CD4-positive, alpha-beta memory T cell (primary cell): Measurements from ENCODE around the gene SLX4IP. TPM values are rescaled to one million over a fixed set of nuclear protein-coding genes. Genes with fewer than 3 reads are reported as not detected.

Experiments
- CTCF ChIA-PET: fragments of 350-600 bp; sonication (Branson Sonifier 250); formaldehyde crosslinking; loops from one replicate; lab custom pipeline; 2021; ENCODE audit warnings: inconsistent platforms; ENCODE audit not compliant: partially characterized antibody; lab: Charles Lee
- POLR2A ChIA-PET: fragments of 350-600 bp; sonication (Branson Sonifier 250); formaldehyde crosslinking; loops from one replicate; lab custom pipeline; 2021; ENCODE audit not compliant: partially characterized antibody; lab: Charles Lee
- DNase-seq, 5 donors: peaks; one replicate each; pipeline versions ENCODE4 v3.0.0 to v3.0.0-alpha.2; 2020 to 2022; ENCODE audit warnings: mixed read lengths in 1 of 5
- H3K27ac ChIP-seq: one replicate; pipeline ENCODE4 v1.7.0; 2013; ENCODE audit warnings: low read depth, low read length
- H3K27me3 ChIP-seq: 2 replicates; pipeline ENCODE4 v1.7.0; 2013; ENCODE audit warnings: mild to moderate bottlenecking, low read length, moderate library complexity; ENCODE audit not compliant: insufficient read depth
- H3K36me3 ChIP-seq: 2 replicates; pipeline ENCODE4 v1.7.0; 2013; ENCODE audit warnings: mild to moderate bottlenecking, low read length, moderate library complexity; ENCODE audit not compliant: insufficient read depth
- H3K4me1 ChIP-seq: 2 replicates; pipeline ENCODE4 v1.7.0; 2013; ENCODE audit warnings: mild to moderate bottlenecking, low read length, moderate library complexity; ENCODE audit not compliant: insufficient read depth
- H3K4me3 ChIP-seq, 2 donors: one replicate each; pipeline ENCODE4 v1.7.0; 2013; ENCODE audit warnings: low read length in 2 of 2, mild to moderate bottlenecking in 1 of 2
- H3K9me3 ChIP-seq, 2 donors: one replicate each; pipeline ENCODE4 v1.7.0; 2013; ENCODE audit warnings: low read length in 2 of 2, control low read depth in 1 of 2; ENCODE audit not compliant: control insufficient read depth in 1 of 2
- H3K27ac Mint-ChIP-seq, 7 donors: one replicate each; pipeline ENCODE4 v1.8.0; 2020 to 2021; ENCODE audit warnings: mixed read lengths in 7 of 7, mild to moderate bottlenecking in 6 of 7, inconsistent platforms in 3 of 7, moderate library complexity in 3 of 7
- H3K27me3 Mint-ChIP-seq, 2 donors: one replicate each; pipeline ENCODE4 v1.8.0; 2020 to 2021; ENCODE audit warnings: mixed read lengths in 2 of 2
- H3K36me3 Mint-ChIP-seq, 2 donors: one replicate each; pipeline ENCODE4 v1.8.0; 2020 to 2021; ENCODE audit warnings: mixed read lengths in 2 of 2, inconsistent platforms in 1 of 2, mild to moderate bottlenecking in 1 of 2
- H3K4me1 Mint-ChIP-seq, 4 donors: one replicate each; pipeline ENCODE4 v1.8.0; 2020 to 2021; ENCODE audit warnings: mixed read lengths in 4 of 4, mild to moderate bottlenecking in 1 of 4
- H3K4me3 Mint-ChIP-seq, 8 donors: one replicate each; pipeline ENCODE4 v1.8.0; 2020 to 2021; ENCODE audit warnings: mixed read lengths in 8 of 8, mild to moderate bottlenecking in 7 of 8, moderate library complexity in 6 of 8, inconsistent platforms in 3 of 8
- H3K9me3 Mint-ChIP-seq, 8 donors: one replicate each; pipeline ENCODE4 v1.8.0; 2020 to 2021; ENCODE audit warnings: mixed read lengths in 8 of 8, mild to moderate bottlenecking in 5 of 8, inconsistent platforms in 3 of 8, moderate library complexity in 1 of 8
- intact Hi-C: fragments of 100-400 bp; cut with micrococcal nuclease; formaldehyde crosslinking; loops from one replicate; pipeline ENCODE4 v1.15.1; 2023
- polyA plus RNA-seq, 2 donors: library from polyadenylated mRNA; unstranded; fragments of 300-500 nt; fragmentation: Illumina TruSeq; gene quantifications; one replicate each; pipeline ENCODE4 v1.2.3, GENCODE V29; 2021
- total RNA-seq, 2 experiments: library from RNA; stranded (reverse); gene quantifications; one replicate each; pipeline ENCODE4 v1.2.3, GENCODE V29; 2021

Gene SLX4IP
- total and polyA plus RNA-seq, 4 experiments from 2014 or later: 1.5 to 6.6 (median 4.0) TPM

DNA sequence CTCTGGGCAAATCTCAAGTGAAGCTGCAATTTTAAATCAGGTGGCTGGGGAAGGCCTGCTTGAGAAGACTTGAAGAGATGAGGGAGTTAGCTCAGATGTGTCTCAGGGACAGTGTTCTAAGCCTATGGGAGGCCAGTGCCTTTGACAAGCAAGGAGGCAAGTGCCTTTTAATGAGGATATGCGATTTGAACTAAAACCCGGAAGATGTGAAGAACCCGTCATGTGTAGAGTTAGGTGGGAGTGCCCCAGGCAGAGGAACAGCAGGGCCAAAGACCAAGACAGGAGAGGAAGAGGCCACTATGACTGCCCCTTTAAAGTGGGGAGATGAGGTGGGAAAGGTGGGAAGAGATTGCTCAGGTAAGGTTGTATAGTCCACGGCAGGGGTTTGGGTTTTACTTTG lies 71.9 kb downstream of the SLX4IP start:
- no peak for DNase-seq
- H3K9me3 Mint-ChIP-seq: no peaks in the 10 kb centered on the region
- H3K27me3 Mint-ChIP-seq: no peaks in the 10 kb centered on the region
- Histone ChIP-seq H3K9me3 (no peaks in the 10 kb centered on the region), H3K27ac (no peak overlapping the region), H3K4me1 (peaks cover 18% of the 10 kb centered on the region), H3K4me3 (no peak overlapping the region), H3K27me3 (no peaks in the 10 kb centered on the region), H3K36me3 (no peaks in the 10 kb centered on the region)
- ChIA-PET POLR2A (no interaction called here), CTCF (no interaction called here)
- H3K4me3 Mint-ChIP-seq: no peak overlapping the region
- H3K36me3 Mint-ChIP-seq: no peaks in the 10 kb centered on the region
- peaks cover 18 to 24% (median 21%) of the 10 kb centered on the region in 4 donors for H3K4me1 Mint-ChIP-seq
- intact Hi-C loops: no loop called here
- H3K27ac Mint-ChIP-seq: peak overlapping the region in 4 of 7 donors; percentile 20 to 44 (median 38)

DNA sequence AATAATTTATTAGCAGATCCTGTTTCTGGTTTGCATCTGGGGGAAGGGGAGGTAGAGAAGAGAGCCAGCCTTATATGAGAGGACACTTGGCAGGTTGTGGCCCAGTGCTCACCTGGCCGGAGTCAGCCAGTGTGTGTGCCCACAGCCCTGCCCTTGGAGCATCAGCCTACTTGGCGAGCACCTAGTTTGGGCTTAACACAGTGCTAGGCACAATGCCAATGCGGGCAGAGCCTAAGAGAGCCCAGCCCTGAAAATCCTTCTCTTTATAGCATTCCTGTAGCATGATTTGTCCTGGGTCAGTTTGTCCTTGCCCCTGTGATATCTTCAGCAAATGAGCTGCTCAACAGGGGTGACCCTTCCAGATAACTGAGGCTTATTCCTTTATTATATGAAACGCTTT lies 73.0 kb downstream of the SLX4IP start:
- CTCF ChIA-PET: no interaction called here
- no peaks in the 10 kb centered on the region for H3K9me3 Mint-ChIP-seq
- no peaks in the 10 kb centered on the region for H3K27me3 Mint-ChIP-seq
- no peaks in the 10 kb centered on the region for H3K36me3 ChIP-seq
- H3K27me3 ChIP-seq: no peaks in the 10 kb centered on the region
- intact Hi-C loops: no loop called here
- no peaks in the 10 kb centered on the region for H3K9me3 ChIP-seq
- DNase-seq: no peak
- POLR2A ChIA-PET: interaction anchor here (2.0 kb wide), 1 partner anchor 74 kb away, joined by 7 read pairs; the partner anchor contains the start of genes MKKS and SLX4IP
- H3K4me1 ChIP-seq: peaks cover 15% of the 10 kb centered on the region
- H3K27ac ChIP-seq: no peak overlapping the region
- H3K27ac Mint-ChIP-seq: no peak overlapping the region
- H3K4me3 Mint-ChIP-seq: no peak overlapping the region
- H3K36me3 Mint-ChIP-seq: no peaks in the 10 kb centered on the region
- peaks cover 13 to 16% (median 13%) of the 10 kb centered on the region in 4 donors for H3K4me1 Mint-ChIP-seq
- no peak overlapping the region for H3K4me3 ChIP-seq

DNA sequence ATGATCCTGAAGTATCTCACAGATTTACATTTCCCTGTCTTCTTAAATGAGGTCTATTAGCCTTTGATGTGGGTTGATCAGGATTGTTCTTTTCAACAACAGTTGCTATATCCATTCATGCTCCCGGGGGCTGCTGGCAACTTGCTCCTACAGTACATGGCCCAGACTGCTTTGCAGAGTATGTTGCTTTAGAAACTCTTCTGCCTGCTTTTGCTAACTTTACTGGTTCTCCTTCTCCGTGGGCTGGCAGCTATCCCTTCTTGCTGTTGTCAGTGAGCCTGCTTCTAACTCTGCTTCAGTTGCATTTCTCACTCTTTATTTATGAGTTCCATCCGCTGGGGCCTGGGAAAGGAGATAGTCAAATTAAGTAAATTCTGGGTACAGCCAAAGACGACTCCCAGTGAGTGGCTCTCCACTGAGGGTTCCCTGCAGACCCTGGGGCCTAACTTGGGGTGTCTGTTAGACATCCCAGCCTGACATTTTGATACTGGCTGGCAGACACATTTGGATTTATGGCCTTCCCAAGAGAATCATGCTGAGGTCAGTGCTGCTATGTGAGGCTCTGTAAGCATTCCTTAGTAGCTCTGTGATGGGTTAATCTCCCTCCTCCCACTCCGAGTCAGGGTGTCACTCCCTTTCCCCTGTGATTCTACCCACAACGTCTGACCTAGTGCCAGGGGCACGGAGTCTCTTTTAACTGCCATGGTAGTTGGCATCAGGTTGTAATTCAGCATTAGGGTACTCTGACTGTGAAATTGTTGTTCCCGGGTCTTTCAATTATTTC lies 73.6 kb downstream of the SLX4IP start:
- Mint-ChIP-seq H3K27me3 (no peaks in the 10 kb centered on the region), H3K4me3 (no peak overlapping the region), H3K9me3 (no peaks in the 10 kb centered on the region), H3K27ac (peak overlapping the region in 1 of 7 donors; percentile 81), H3K36me3 (no peaks in the 10 kb centered on the region), H3K4me1 (peaks cover 13 to 16% (median 15%) of the 10 kb centered on the region in 4 donors)
- ChIA-PET POLR2A (interaction anchor here (1.1 to 2.0 kb wide), 2 partner anchors 10 to 74 kb away, joined by 3 to 7 read pairs; partner anchors contain the start of genes MKKS and SLX4IP), CTCF (no interaction called here)
- intact Hi-C loops: no loop called here
- DNase-seq: no peak
- Histone ChIP-seq H3K4me3 (no peak overlapping the region), H3K4me1 (peaks cover 15% of the 10 kb centered on the region), H3K36me3 (no peaks in the 10 kb centered on the region), H3K27me3 (no peaks in the 10 kb centered on the region), H3K27ac (no peak overlapping the region), H3K9me3 (no peaks in the 10 kb centered on the region)

DNA sequence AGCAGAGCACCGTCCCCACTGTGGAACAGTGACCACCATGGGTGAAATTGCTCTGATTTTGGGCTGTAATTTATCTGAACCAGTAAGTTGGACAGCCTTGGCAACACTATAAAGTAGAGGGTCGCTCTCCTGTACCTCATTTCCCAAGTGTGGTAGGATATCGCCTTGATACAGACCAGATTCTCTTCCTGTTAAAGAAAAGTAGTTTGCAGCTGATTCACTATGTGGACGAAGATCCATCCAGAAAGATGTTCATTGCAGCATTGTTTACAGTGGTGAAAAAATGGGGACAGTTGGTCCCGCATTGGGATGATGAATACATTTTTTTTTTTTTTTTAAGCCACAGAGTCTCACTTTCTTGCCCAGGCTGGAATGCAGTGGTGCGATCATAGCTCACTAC lies 74.3 kb downstream of the SLX4IP start:
- Histone ChIP-seq H3K9me3 (no peaks in the 10 kb centered on the region), H3K36me3 (no peaks in the 10 kb centered on the region), H3K4me1 (peaks cover 15% of the 10 kb centered on the region), H3K4me3 (no peak overlapping the region), H3K27ac (no peak overlapping the region), H3K27me3 (no peaks in the 10 kb centered on the region)
- H3K9me3 Mint-ChIP-seq: no peaks in the 10 kb centered on the region
- peaks cover 16 to 18% (median 17%) of the 10 kb centered on the region in 4 donors for H3K4me1 Mint-ChIP-seq
- ChIA-PET CTCF (no interaction called here), POLR2A (interaction anchor here (1.1 to 2.0 kb wide), 2 partner anchors 10 to 75 kb away, joined by 3 to 7 read pairs; partner anchors contain the start of genes MKKS and SLX4IP)
- no peak overlapping the region for H3K4me3 Mint-ChIP-seq
- intact Hi-C loops: no loop called here
- no peak for DNase-seq
- H3K27ac Mint-ChIP-seq: no peak overlapping the region
- no peaks in the 10 kb centered on the region for H3K36me3 Mint-ChIP-seq
- no peaks in the 10 kb centered on the region for H3K27me3 Mint-ChIP-seq

DNA sequence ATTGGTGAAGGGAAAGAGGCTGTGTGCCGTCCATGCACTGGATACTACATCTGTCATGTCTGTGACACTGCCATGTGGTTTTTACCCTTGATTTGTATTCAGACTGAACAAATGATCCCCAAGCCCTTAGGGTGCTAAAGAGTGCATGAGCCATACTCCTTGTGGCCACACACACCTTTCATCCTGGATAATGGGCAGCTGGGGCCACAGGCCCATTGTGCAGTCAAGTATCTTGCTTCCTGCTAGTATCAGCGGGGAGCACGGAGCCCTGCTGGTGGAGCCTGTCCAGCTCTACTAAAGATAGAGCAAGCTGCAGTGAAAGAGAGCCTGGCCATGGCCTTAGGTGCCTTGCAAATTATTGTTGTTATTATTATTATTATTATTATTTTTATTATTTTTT lies 75.1 kb downstream of the SLX4IP start:
- Histone ChIP-seq H3K4me3 (no peak overlapping the region), H3K27me3 (no peaks in the 10 kb centered on the region), H3K27ac (no peak overlapping the region), H3K9me3 (no peaks in the 10 kb centered on the region), H3K36me3 (no peaks in the 10 kb centered on the region), H3K4me1 (peaks cover 15% of the 10 kb centered on the region)
- Mint-ChIP-seq H3K9me3 (no peaks in the 10 kb centered on the region), H3K36me3 (peaks cover 0 to 2% of the 10 kb centered on the region in 2 donors), H3K4me3 (no peak overlapping the region), H3K4me1 (peaks cover 16 to 22% (median 17%) of the 10 kb centered on the region in 4 donors), H3K27ac (no peak overlapping the region), H3K27me3 (no peaks in the 10 kb centered on the region)
- DNase-seq: no peak
- ChIA-PET CTCF (no interaction called here), POLR2A (no interaction called here)
- intact Hi-C loops: loop anchor here (5.0 kb wide), 1 partner anchor 63 kb away; no protein-coding TSS in a partner anchor

DNA sequence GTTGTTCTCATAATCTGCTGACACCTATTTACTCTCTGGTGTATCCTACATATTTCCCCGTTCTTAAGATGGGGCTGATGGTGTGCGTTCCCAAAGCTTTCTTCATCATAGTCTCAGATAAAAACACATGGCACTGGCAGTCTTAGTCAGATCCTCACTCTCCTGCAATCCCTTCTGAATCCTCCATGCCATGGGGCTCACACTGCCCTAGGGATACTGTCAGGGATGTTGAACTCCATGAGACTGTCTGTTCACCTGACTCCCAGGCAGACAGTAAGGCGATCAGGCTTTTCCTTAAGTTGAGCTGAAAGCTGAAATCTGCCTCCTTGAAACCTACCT lies 76.0 kb downstream of the SLX4IP start:
- Histone ChIP-seq H3K4me1 (peaks cover 15% of the 10 kb centered on the region), H3K27me3 (no peaks in the 10 kb centered on the region), H3K9me3 (no peaks in the 10 kb centered on the region), H3K4me3 (no peak overlapping the region), H3K36me3 (no peaks in the 10 kb centered on the region), H3K27ac (no peak overlapping the region)
- CTCF ChIA-PET: interaction anchor here (1.1 kb wide), 1 partner anchor 76 kb away, joined by 5 read pairs; the partner anchor contains the start of gene SLX4IP
- Mint-ChIP-seq H3K4me1 (peaks cover 15 to 22% (median 17%) of the 10 kb centered on the region in 4 donors), H3K9me3 (no peaks in the 10 kb centered on the region), H3K27ac (peak overlapping the region in 5 of 7 donors; percentile 12 to 73 (median 26)), H3K27me3 (no peaks in the 10 kb centered on the region), H3K4me3 (peak overlapping the region in 6 of 8 donors; percentile 13 to 72 (median 42)), H3K36me3 (peaks cover 0 to 2% of the 10 kb centered on the region in 2 donors)
- no peak for DNase-seq
- intact Hi-C loops: loop anchor here (1.0 to 5.0 kb wide), 2 partner anchors 64 to 77 kb away; partner anchors contain the start of gene MKKS
- POLR2A ChIA-PET: interaction anchor here (2.0 kb wide), 1 partner anchor 77 kb away, joined by 14 read pairs; the partner anchor contains the start of genes MKKS and SLX4IP
